GM10266 (cell line): ENCODE measurements around the gene ATG7.
"Not testable (repeated sequence)": the region's sequence is repeated elsewhere in the genome, so short reads cannot be mapped to it uniquely, and the experiment has no call there.

Experiments
- DNase-seq: peaks from one replicate; pipeline ENCODE4 v3.0.0; 2012; ENCODE audit errors: extremely low spot score
- TF ChIP-seq, protein P1 (sequence below): IDR thresholded peaks from 2 replicates; pipeline ENCODE4 v1.5.1; 2012; ENCODE audit warnings: mild to moderate bottlenecking, low read depth; ENCODE audit not compliant: control insufficient read depth, insufficient read depth; ENCODE audit errors: missing control alignments

Gene ATG7

DNA sequence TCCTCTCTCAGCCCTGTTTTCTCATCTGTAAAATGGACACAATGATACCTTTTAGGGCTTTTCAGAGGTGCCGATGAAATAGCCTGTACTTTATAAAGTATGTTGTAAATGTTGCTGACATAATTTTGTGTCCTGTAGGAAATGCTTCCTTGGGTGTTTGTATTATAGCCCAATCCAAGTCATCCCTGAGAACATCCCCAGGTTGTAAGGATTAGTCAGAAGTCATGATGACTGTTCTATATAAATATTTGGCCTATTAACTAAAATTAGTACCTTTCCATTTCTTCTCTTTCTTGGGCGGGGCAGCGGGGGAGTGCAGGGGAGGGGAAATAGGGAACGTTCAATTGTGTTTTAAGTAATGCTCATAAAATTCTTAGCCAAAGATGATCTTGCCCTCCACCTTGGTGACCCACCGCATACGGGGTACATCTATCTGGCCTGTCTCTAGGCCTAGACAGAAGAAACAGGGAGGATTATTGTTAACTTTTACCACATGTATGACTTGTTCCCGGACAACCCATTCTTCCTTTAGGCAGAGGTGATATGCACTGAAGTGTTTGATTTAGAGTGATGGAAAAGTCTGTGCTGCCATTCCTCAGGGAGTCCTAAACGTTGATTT, 250.9 kb downstream of the ATG7 start:
- no peak for DNase-seq
- TF ChIP-seq, protein P1, sequence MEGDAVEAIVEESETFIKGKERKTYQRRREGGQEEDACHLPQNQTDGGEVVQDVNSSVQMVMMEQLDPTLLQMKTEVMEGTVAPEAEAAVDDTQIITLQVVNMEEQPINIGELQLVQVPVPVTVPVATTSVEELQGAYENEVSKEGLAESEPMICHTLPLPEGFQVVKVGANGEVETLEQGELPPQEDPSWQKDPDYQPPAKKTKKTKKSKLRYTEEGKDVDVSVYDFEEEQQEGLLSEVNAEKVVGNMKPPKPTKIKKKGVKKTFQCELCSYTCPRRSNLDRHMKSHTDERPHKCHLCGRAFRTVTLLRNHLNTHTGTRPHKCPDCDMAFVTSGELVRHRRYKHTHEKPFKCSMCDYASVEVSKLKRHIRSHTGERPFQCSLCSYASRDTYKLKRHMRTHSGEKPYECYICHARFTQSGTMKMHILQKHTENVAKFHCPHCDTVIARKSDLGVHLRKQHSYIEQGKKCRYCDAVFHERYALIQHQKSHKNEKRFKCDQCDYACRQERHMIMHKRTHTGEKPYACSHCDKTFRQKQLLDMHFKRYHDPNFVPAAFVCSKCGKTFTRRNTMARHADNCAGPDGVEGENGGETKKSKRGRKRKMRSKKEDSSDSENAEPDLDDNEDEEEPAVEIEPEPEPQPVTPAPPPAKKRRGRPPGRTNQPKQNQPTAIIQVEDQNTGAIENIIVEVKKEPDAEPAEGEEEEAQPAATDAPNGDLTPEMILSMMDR = no peak

DNA sequence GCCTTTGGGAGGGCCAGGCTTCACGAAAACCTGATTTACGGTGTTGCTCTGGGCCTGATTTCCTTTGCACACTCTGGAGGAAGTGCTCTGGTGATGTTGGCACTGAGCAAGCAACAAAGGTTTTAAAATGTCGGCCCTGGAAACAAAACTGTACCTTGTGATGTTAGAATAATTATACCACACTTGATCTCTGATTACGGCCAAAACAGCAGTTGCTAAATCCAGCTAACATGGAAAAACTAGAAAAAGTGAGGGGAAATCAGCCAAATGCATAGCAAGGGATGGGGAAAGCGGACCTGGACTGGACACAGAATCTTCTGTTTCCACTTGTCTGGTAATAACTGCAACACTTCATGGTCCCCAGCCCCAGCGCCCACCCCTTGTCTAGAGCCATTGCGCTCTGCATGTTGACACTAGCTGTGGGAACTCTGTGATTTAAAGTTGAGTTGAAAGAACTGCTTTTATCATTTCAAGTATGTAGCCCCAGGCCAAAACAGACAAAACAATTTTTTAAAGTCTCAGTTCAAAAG, 251.4 kb downstream of the ATG7 start:
- DNase-seq = no peak
- TF ChIP-seq, protein P1 = no peak

DNA sequence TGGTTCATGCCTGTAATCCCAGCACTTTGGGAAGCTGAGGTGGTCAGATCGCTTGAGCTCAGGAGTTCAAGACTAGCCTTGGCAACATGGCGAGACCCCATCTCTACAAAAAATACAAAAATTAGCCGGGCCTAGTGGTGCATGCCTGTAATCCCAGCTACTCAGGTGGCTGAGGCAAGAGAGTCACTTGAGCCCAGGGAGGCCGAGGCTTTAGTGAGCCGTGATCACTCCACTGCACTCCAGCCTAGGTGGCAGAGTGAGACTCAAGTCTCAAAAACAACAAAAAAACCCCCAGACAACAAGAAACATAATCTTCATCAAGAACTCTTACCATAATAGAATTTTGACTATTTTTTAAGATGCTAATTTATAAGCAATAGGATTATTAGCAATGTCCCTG, 253.9 kb downstream of the ATG7 start:
- DNase-seq = not testable (repeated sequence)

DNA sequence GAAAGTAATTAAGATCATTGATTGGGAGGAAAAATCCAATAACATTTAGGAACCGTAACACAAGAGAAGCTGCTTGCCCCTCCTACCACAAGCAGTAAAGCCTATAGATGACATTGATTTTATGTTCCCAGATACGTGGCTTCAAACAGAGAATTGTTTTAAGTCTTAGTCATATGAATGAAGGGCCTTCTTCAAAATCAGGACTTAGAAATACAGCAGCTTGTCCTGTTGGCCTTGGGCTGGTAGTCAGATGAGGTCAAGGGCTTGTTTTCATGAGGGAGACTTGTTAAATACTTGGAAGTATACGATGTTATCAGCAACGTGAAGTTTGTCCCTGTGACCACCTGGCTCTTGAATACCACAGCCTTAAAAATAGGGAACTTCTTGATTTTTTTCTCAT, 257.1 kb downstream of the ATG7 start:
- DNase-seq = no peak
- TF ChIP-seq, protein P1 = no peak

DNA sequence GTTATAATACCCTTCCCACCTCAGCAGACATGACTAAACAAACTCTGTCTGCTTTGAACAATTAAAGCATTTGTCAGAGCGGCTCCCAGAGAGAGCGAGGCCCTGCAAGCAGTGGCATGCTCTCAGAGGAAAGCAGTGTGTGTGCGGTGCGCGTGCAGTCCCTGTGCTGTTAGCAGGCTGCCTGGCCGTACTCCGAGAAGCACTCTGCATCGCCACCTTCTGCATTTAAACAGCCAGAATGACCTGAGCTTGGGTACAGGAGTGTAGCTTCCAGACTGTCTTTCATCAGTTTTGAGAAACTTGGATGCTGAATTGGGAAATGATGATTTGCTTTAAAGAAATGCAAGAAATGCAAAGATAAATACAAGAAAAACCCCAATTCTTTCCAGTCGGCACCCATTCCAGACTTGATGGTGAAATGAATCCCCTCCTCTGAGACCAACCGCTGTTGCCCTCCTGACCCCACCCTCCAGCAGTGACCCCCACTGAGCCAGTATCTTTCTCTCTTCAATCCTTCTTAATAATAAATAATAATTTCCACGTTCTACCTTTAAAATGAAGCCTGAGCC, 258.0 kb downstream of the ATG7 start:
- no peak for DNase-seq

DNA sequence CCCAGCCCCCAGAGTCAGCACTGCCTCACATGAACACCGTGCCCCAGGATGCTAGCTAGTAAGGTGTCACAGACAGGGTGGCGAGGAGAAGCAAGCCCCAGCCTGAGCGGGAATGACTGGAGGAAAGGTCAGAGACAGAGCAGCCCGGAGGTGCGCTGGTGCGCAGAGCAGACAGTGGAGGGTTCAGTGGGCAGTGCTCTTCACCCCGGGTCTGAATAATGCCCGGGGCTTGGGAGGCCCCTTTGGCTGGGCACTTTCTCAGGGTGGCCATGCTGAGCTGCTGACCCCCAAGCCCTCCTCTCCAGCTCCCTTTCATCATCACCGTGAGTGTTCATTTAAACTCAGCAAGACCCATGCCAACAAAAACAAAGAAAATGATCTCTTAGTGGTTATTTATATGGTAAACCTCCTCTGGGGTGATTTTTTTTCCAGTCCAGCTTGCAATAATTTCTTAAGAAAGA, 260.8 kb downstream of the ATG7 start:
- DNase-seq = no peak

More for the DNA sequence above, 258.0 kb downstream of the ATG7 start:
- TF ChIP-seq, protein P1 = no peak

DNA sequence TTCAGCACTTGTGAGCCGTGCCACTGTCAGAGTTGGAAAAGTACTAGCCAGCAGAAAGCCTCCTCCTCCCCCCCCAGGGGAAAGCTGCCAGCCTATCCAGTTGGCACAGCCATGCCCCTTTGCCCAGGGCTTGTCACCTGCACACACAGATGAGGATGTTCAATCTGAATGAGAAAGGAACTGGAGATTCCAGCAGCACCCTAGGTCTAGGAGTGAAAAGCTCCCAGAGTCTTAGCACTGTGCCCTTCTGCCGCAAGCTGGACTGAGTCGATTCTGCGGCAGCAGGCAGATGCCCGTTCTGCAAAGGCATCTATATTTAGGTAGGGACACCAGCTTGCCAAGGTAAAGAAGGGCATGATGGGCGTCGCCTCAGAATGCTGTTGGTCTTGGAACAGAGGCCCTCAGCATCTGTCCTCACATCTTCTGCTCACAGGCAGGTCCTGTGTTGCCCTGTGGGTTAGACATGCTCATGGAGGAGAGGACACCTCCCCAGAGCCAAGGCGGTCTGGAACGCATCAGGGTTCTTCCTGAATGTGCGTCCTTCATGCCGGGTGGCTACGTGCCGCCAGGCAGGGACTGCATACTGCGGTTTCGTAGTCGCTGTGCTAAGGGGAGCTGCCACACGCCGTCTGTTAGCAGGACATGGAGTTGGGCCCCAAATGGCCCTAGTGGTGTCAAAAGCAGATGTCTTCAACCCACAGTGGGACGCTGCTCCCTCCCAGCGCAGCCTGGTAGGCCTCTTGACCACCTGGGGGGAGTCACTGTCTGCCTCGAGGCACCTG, 262.0 kb downstream of the ATG7 start:
- no peak for DNase-seq

More for the DNA sequence above, 260.8 kb downstream of the ATG7 start:
- TF ChIP-seq, protein P1 = no peak

More for the DNA sequence above, 262.0 kb downstream of the ATG7 start:
- TF ChIP-seq, protein P1 = no peak
